ENCODE results near the gene HACD2.
"Not testable (repeated sequence)": the region's sequence is repeated elsewhere in the genome, so short reads cannot be mapped to it uniquely, and the experiment has no call there.

Gene HACD2

DNA sequence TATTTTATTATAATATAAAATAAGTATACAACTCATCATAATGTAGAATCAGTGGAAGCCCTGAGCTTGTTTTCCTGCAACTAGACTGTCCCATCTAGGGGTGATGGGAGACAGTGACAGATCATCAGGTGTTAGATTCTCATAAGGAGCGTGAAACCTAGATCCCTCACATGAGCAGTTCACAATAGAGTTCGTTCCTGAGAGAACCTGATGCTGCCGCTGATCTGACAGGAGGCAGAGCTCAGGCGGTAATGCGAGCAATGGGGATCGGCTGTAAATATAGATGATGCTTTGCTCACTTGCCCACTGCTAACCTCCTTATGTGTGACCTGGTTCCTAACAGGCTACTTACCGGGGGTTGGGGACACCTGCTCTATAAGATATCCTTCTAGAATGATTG, 26.8 kb upstream of the HACD2 start:
- not testable (repeated sequence) for DNase-seq (ENCODE audit: low read depth, low spot score)

DNA sequence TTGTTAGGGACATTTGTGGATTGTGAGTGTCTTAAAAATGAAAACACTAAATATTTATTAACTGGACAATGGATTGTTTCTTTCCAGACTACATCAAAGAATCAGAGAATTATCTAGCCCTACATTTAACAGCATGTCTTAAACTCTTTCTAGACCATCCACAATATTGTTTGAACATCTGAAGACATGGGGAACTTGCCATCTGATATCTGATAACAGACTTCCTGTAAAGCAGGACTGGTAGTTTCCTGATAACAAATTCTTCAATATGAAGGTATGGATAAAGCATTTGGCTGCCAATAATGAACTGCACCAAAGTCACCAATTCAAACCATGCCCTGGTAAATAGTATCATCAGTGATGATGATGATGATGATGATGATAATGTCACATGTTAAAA, 26.2 kb upstream of the HACD2 start:
- no peak for DNase-seq (ENCODE audit: low read depth, low spot score)

DNA sequence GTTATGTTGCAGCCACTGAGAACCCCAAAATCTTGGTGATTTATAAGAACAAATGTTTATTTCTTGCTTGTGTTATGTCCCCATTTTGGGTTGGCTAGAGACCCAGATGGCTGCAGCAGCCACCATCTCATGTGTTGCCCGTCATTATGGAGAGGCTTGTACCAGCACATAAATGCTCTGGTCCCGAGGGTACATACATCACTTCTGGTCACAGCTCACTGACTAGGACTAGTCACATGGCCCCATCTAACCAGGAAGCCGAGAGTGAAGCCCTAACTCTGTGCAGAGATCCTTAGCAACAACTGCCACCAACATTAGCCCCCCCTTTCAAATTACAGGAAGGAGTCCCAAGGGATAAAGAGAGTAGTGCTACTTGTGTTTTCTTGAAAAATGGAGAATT, 25.5 kb upstream of the HACD2 start:
- DNase-seq (ENCODE audit: low read depth, low spot score), result no peak

DNA sequence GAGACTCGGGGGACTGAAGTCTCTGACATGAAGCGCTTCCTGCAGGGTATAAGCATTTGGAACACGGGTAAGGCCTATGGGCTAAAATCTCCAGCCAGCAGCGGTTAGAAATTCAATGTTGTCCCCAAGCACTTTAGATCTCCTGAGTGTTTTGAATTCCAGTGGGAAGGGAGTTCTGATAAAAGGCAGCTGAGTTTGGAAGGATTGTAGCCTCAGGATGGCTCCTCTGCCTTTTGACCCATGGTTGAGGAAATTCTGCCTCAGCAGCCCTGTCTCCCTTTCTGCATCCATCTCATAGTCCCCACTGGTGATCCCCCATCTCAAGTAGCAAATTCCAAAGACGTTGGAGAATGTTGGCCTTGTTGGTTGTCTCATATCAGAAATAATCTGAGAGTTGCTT, 24.2 kb upstream of the HACD2 start:
- DNase-seq (ENCODE audit: low read depth, low spot score), result no peak

DNA sequence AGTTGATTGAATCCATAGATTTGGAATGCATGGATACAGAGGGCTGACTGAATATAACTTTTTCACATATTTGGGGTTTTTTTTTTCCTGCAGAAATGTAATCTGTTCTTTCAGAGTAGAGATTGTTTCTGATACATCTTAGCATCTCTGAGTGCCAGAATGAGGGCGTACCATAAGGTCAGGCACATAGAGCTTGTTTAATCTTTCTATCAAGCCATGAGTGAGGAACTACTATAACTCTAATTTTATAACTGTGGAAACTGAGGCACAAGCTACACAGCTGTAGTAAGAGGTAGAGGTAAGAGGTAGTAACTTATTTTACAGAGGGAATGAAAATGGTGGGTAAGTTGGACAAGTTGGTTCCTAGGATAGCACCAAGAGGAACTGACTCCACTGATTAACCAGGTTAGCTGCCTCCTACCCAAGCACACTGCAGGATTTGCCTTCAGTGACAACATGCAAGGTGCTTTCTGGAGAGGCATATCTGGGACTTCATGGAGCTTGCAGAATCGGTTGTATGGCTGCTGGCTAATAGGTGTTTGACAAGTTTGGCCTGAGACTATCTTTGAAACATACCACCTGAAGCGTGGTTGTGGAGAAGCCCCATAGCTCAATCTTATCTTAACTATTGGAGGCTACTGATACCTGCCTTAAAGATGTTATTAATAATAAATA, 23.5 kb upstream of the HACD2 start:
- no peak for DNase-seq (ENCODE audit: low read depth, low spot score)

DNA sequence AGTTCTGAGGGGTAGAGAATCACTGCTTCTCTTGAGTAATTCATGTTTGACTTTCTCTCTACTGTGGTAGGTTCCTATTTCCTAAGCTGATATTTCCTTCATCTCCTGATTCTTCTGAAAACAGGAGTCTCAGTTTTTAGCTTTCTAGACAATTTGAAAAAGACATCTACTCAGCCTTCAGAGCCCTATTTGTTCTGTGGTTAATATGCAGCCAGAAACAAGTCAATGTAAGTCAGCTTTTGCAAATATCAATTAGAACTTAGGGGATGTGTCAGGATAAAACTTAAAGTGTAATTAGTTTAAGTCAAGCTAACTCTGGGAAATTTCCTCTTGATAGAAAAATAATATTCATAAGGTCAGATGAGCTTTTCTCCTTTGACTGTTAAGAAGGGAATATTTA, 21.7 kb upstream of the HACD2 start:
- DNase-seq (ENCODE audit: low read depth, low spot score), result no peak

DNA sequence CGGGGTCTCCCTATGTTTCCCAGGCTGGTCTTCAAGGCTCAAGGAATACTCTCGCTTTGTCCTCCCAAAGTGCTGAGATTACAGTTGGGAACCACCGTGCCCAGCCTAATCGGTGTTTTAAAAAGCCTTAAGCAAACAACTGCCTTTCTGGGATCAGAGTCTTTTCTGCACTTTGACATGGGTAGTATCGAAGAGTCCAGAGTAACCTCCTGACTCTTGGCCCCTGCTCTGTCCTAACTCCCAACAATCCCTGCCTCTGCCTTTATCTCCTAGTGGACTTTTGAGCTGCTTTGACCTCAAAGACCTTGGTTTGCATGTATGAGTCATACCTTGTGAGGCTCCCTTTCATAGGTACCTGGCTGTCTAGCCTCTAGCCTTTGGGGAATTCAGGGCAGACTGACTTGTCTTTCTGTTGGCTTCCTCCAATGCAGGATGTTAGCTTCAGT, 21.0 kb upstream of the HACD2 start:
- no peak for DNase-seq (ENCODE audit: low read depth, low spot score)

DNA sequence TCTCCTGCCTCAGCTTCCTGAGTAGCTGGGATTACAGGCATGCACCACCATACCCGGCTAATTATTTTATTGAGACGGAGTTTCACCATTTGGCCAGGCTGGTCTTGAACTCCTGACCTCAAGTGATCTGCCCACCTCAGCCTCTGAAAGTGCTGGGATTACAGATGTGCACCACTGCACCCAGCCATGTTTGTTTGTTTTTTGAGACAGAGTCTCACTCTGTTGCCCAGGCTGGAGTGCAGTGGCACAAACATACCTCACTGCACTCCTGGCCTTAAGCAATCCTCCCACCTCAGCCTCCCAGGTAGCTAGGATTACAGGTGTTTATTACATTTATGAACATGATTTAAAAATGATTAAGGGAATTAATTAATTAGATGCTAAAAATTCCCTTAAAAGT, 18.3 kb upstream of the HACD2 start:
- DNase-seq (ENCODE audit: low read depth, low spot score), result not testable (repeated sequence)

DNA sequence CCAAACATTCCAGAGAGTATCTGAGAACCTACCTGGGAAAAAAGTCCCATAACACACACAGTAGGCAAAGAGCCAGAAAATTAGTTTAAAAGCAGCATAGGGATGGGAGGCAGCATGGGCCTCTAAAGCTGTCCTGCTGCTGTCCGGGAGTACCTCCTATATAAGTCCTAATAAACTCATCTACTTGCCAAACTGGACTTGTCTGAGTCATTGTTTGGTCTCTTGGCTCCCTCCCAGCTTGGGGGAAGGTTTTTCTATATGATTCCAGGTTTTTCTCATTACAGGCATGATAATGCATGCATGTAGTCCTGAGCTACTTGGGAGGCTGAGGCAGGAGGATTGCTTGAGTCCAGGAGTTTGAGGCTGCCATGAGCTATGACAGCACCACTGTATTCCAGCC, 17.5 kb upstream of the HACD2 start:
- no peak for DNase-seq (ENCODE audit: low read depth, low spot score)

DNA sequence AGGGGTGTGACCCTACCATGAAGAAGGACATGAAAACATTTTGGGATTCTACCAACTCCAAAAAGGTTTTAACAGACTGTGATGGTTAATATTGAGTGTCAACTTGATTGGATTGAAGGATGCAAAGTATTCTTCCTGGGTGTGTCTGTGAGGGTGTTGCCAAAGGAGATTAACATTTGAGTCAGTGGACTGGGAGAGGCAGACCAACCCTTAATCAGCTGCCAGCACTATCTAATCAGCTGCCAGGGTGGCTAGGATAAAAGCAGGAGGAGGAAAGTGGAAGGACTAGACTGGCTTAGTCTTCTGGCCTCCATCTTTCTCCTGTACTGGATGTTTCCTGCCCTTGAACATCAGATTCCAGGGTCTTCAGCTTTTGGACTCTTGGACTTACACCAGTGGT, 16.0 kb upstream of the HACD2 start:
- DNase-seq (ENCODE audit: low read depth, low spot score), result not testable (repeated sequence)

DNA sequence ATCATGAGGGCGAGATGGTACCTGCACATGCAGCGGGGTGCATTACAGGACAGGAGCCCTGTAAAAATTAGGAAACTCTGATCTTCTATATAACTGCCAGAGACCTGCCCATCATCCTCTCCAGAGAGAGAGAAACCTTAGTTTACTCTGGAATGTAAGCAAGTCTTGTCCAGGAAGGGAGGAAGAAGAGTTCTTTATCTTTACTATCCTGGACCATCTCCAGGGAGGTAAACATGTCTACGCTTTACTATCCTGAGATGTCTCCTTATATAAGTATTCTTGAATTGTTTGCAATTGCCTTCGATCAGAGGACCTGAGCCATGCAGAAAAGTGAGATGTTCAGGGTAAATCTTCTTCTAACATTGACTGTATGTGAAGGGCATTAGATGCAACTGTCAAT, 12.7 kb upstream of the HACD2 start:
- DNase-seq (ENCODE audit: low read depth, low spot score), result no peak

DNA sequence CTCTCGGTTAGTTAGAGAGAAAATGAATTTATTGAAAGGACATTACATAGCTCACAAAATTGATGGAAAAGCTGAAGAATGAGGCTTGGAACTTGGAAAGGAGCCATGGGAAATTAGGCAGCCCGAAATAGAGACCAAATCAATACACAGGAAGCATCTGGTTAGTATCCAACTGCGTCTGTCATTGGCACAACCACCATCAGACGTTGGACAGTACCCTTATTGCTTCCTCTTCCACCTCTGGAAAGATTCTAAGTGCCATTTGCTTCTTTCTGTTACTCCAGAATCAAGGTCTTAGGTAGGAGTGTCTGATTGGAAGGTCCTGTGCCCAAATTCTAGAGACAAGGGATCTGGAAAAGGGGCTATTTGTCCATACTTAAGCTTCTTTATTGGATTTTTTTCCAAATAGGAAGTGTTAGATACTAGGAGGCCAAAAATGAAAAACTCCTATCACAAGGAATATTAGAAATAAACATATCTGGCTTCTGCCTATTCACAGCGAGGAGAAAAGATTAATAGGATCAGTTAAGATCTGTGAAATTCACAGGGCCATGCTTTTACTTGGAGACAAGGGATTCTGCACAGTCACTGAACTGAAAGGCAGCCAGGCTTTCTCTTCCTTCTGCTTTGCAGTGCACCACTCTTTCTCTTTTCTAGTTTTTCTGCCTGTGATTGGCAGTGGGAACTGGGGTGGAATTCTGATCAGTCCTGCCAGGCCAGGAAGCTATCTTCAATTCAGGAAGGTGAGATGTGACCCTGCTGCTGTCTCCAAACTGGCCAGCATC, 10.7 kb upstream of the HACD2 start:
- DNase-seq (ENCODE audit: low read depth, low spot score), result no peak

DNA sequence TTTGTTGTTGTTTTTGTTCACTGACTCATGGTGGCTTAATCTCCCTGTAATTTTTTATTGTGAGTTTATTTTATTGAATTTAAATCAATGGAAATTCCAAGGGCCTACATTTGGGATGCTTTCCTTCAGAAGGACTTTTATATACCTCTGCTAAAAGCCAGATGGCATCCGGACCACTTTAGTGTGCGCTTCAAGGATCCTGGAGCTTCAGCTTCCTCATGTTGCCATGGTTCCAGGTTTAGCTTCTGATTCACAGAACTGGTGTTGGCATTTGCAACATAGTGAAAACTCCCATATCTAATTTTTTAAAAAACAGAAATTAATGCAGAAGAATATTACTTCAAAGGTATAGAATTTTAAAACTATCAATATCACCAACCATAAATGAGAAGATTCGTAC, 8.5 kb upstream of the HACD2 start:
- no peak for DNase-seq (ENCODE audit: low read depth, low spot score)

DNA sequence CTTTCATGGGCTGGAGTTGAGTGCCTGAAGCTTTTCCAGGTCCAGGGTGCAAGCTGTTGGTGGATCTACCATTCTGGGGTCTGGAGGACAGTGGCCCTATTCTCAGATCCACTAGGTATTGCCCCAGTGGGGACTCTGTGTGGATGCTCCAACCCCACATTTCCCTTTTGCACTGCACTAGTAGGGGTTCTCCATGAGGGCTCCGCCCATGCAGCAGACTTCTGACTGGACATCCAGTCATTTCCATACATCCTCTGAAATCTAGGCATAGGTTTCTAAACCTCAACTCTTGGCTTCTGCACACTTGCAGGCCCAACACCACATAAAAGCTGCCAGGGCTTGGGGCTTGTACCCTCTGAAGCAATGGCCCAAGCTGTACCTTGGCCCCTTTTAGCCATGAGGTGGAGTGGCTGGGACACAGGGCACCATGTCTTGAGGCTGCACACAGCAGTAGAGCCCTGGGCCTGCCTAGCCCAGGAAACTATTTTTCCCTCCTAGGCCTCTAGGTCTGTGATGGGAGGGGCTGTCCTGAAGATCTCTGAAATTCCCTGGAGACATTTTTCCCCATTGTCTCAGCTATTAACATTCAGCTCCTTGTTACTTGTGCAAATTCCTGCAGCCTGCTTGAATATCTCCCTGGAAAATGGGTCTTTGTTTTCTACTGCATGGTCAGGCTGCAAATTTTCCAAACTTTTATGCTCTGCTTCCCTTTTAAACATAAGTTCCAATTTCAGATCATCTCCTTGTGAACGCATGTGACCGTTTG, 6.0 kb upstream of the HACD2 start:
- DNase-seq (ENCODE audit: low read depth, low spot score), result no peak

DNA sequence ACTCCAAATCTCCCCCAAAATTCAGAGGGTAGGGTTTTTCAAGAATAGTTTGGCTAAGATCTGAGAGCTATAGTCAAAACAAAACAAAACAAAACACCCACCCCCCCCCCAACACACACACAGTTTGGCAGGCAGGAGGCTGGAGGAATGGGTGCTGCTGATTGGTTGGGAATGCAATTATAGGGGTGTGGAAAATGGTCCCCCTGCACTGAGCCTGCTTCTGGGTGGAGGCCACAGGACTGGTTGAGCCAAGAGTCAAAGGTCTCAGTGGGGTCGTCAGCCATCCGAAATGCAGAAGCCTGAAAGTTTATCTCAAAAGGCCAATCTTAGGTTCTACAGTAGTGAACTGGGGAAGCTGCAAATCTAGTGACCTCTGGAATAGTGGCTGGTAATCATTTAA, 2.5 kb upstream of the HACD2 start:
- no peak for DNase-seq (ENCODE audit: low read depth, low spot score)

DNA sequence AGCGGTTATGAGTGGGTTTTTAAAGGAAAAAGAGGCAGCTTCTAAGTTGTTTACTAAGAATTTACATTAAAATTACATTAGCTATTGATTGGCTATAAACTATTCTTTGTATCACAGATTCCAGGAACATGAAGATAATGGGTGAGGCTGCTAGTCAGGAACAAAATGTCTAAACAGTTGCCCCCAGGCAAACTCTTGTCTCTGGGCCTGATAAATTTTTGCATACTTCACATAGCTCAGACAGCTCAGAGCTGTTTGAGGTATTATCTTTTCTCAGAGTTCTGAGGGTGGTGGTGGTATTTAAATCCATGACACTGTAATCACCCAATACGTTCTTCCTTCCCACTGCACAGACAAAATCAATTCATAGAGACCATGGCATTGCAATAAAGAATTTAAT, 2.1 kb upstream of the HACD2 start:
- DNase-seq (ENCODE audit: low read depth, low spot score), result no peak

DNA sequence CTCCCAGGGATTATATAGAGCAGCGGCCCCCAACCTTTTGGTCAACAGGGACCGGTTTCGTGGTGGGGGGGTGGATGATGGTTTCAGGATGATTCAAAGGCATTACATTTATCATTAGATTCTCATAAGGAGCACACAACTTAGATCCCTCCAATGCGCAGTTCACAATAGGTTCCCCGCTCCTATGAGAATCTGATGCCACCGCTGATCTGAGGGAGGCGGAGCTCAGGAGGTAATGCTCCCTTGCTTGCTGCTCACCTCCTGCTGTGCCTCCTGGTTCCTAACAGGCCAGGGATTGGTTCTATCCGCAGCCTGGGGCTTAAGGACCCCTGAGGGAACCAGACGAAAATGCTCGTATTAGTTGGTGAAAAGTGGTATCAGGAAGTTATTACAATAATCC, 1.3 kb upstream of the HACD2 start:
- DNase-seq (ENCODE audit: low read depth, low spot score), result no peak

DNA sequence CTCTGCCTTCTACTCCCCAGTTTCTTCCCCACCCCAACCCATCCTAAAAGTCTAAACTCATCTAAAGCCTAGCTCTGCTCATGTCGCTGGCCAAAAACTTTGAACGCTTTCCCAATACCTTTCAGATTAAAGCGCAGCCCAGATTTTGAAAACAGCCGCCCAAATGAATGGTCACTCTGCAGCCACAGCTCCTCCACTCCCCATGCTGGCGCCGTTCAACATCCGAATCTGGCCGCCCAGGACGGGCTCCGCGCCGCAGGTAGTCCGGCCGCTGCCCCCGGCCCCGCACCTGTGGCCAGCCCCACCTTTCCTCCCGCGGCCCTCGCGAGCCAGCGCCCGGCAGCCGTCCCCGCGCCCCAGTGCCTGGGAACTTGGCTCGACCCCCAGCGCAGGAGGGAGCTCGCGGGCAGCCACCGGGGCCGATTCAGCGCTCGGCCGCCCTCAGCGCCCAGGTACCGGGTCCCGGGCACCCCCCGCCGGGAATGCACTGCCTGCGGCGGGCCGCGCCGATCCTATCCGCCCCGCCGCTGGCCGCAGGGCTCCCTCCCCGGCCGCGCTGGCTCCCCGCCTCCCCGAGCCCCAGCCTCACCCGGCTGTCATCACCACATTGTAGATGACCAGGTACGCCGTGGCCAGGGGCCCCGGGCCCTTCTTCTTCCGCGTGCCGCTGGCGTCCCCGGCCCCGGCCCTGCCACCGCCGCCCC, 417 bp downstream of the HACD2 start:
- DNase-seq (ENCODE audit: low read depth, low spot score), result peak; percentile 1

DNA sequence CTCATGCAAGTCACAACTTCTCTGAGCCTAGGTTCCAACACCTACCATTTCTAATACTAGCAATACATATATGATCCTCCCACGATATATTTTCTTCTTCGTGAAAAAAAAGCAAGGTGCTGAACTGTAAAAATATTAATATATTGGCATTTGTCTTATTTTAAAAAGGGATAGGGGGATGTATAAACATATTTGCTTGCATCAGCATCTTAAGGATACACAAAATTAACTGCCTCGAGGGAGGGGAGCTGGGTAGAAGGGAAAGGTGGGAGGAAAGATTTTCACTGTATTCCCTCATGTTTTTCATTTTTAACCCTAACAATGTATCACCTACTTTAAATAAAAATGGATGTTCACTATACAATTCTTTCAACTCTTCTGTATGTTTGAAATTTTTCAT, 1.3 kb downstream of the HACD2 start:
- DNase-seq (ENCODE audit: low read depth, low spot score), result no peak

DNA sequence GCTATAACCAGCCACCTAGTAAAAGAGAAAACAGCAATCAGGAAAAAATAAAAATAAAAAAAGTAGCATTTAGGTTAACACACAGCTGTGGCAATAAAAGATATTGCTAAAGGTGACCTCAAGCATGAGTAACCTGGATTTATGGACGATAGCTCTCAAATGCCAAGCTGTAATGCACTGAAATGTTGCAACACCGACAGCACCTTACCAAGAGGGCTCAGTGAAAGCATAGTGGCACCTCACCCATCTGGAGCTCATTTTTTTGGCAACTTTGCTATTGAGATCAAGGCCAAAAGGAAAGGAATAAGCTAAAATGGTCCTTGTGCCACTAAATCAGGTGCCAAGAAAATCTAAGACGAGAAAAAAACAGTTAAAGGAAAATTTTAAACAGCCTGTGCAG, 2.5 kb downstream of the HACD2 start:
- DNase-seq (ENCODE audit: low read depth, low spot score), result no peak

DNA sequence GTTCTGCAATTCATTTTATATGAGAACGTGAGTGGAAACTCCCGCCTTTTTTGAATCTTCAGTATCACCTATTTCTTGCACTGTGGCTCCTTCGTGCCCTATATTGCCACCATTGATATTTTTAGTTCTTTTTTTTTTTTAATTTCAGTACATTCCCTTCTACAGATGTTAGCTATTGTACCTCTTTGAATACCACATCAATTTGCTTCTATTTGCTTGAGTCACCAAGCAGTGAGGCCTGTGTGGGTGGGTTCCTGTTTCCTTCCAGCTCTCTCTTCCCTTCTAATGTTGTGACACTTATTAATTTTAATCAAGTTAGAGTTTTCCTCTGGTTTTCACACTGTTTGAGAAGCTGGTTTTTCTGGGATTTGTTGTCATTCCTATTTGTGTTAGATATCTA, 8.7 kb downstream of the HACD2 start:
- DNase-seq (ENCODE audit: low read depth, low spot score), result no peak

DNA sequence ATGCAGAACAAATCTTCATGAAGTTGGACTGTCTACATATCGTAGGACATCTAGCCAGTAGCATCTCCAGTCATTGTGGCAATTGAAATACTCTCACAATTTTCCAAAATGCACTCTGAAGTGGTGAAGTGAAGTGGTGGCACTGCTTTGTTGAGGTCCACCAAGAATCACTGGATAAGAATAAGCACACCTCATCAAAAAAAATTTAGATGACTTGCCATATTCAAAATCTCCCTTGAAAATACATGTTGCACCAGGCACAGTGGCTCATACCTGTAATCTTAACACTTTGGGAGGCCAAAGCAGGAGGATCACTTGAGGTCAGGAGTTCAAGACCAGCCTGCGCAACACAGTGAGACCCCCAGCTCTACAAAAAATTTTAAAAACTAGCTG, 12.9 kb downstream of the HACD2 start:
- DNase-seq (ENCODE audit: low read depth, low spot score), result no peak

Measured in activated CD4-positive, CD25-positive, alpha-beta regulatory T cell treated with anti-CD3 and anti-CD28 coated beads, Interleukin-2, amount 50 U/mL, for 16 hours (primary cell).